OCI-LY1 (cell line): ENCODE results near the gene CDPF1.

Experiments used
- H2AFZ ChIP-seq: fragments of 200-600 bp; sonication (generic), shearing (Covaris generic); 2 replicates; pipeline ENCODE4 v1.6.0; 2014; ENCODE audit warnings: antibody characterized with exemption, mild to moderate bottlenecking, low read length
- H3F3A ChIP-seq: fragments of 200-600 bp; sonication (generic), shearing (Covaris generic); 2 replicates; pipeline ENCODE4 v1.6.0; 2014; ENCODE audit warnings: mild to moderate bottlenecking, antibody characterized with exemption, low read length, moderate library complexity; ENCODE audit not compliant: insufficient read depth
- H3K27ac ChIP-seq: fragments of 200-600 bp; sonication (generic); 2 replicates; pipeline ENCODE4 v1.5.1; 2014; ENCODE audit warnings: low read length, mixed run types, mild to moderate bottlenecking, low read depth; ENCODE audit not compliant: poor library complexity, severe bottlenecking
- H3K27me3 ChIP-seq: fragments of 200-600 bp; sonication (generic); 2 replicates; pipeline ENCODE4 v1.6.0; 2014; ENCODE audit warnings: antibody characterized with exemption, mild to moderate bottlenecking, low read length, moderate library complexity; ENCODE audit not compliant: insufficient read depth
- H3K36me3 ChIP-seq: fragments of 200-600 bp; sonication (generic); 2 replicates; pipeline ENCODE4 v1.6.1; 2014; ENCODE audit warnings: mild to moderate bottlenecking, antibody characterized with exemption, low read length, moderate library complexity, mixed read lengths; ENCODE audit not compliant: insufficient read depth
- H3K4me1 ChIP-seq: fragments of 200-600 bp; sonication (generic); 2 replicates; pipeline ENCODE4 v1.5.1; 2014; ENCODE audit warnings: mild to moderate bottlenecking, low read length, moderate library complexity; ENCODE audit not compliant: insufficient read depth, severe bottlenecking
- H3K4me2 ChIP-seq: fragments of 200-600 bp; sonication (generic), shearing (Covaris generic); 2 replicates; pipeline ENCODE4 v1.6.1; 2014; ENCODE audit warnings: low read length
- H3K4me3 ChIP-seq: fragments of 200-600 bp; sonication (generic); 2 replicates; pipeline ENCODE4 v1.5.1; 2014; ENCODE audit warnings: low read length, low read depth, mild to moderate bottlenecking, mixed read lengths; ENCODE audit not compliant: poor library complexity, severe bottlenecking
- H3K79me2 ChIP-seq: fragments of 200-600 bp; shearing (Covaris generic); 2 replicates; pipeline ENCODE4 v1.6.1; 2016; ENCODE audit warnings: mixed run types, low read length, mixed read lengths; ENCODE audit not compliant: insufficient read depth
- H3K9ac ChIP-seq: fragments of 200-600 bp; sonication (generic), shearing (Covaris generic); 2 replicates; pipeline ENCODE4 v1.6.1; 2014; ENCODE audit warnings: mild to moderate bottlenecking, low read length, mixed read lengths
- H3K9me2 ChIP-seq: fragments of 200-600 bp; sonication (generic), shearing (Covaris generic); 2 replicates; pipeline ENCODE4 v1.6.1; 2014; ENCODE audit warnings: low read depth, mild to moderate bottlenecking, low read length, mixed read lengths
- H3K9me3 ChIP-seq: fragments of 200-600 bp; shearing (Covaris generic); 2 replicates; pipeline ENCODE4 v1.6.1; 2014; ENCODE audit warnings: low read length, mixed read lengths
- H4K20me1 ChIP-seq: fragments of 200-600 bp; sonication (generic), shearing (Covaris generic); 2 replicates; pipeline ENCODE4 v1.6.0; 2016; ENCODE audit warnings: mild to moderate bottlenecking, low read length; ENCODE audit not compliant: insufficient read depth
- EZH2 ChIP-seq: fragments of 200-600 bp; sonication (generic), shearing (Covaris generic); IDR thresholded peaks from 2 replicates; pipeline ENCODE4 v1.8.0; 2017; ENCODE audit warnings: borderline replicate concordance, mixed run types, mild to moderate bottlenecking, antibody characterized with exemption, low read length, moderate library complexity, mixed read lengths
- TF ChIP-seq, protein P1 (sequence below): fragments of 200-600 bp; sonication (generic), shearing (Covaris generic); IDR thresholded peaks from 2 replicates; pipeline ENCODE4 v1.5.1; 2017; ENCODE audit warnings: mild to moderate bottlenecking, antibody characterized with exemption, low read length, moderate library complexity, mixed read lengths

Gene CDPF1

GRCh38 chr22:46250783-46251125 lies 661 bp upstream of the CDPF1 start:
- Histone ChIP-seq H3K9ac (peak overlapping the region; percentile 94), H3K36me3 (peaks cover under 1% of the 10 kb centered on the region), H3F3A (no peaks in the 10 kb centered on the region), H4K20me1 (no peaks in the 10 kb centered on the region), H3K9me2 (no peaks in the 10 kb centered on the region), H3K27ac (no peak overlapping the region), H3K4me3 (peak overlapping the region; percentile 84), H3K4me1 (peaks cover 21% of the 10 kb centered on the region), H3K79me2 (no peaks in the 10 kb centered on the region), H3K27me3 (0 out of 2 replicates have a peak, but pooled peaks cover 4% of the 10 kb centered on the region), H2AFZ (no peak overlapping the region), H3K4me2 (peak overlapping the region; percentile 76), H3K9me3 (peaks cover 6% of the 10 kb centered on the region; the same call in 1 of the 2 replicates)
- no peak for TF ChIP-seq EZH2
- TF ChIP-seq, protein P1, sequence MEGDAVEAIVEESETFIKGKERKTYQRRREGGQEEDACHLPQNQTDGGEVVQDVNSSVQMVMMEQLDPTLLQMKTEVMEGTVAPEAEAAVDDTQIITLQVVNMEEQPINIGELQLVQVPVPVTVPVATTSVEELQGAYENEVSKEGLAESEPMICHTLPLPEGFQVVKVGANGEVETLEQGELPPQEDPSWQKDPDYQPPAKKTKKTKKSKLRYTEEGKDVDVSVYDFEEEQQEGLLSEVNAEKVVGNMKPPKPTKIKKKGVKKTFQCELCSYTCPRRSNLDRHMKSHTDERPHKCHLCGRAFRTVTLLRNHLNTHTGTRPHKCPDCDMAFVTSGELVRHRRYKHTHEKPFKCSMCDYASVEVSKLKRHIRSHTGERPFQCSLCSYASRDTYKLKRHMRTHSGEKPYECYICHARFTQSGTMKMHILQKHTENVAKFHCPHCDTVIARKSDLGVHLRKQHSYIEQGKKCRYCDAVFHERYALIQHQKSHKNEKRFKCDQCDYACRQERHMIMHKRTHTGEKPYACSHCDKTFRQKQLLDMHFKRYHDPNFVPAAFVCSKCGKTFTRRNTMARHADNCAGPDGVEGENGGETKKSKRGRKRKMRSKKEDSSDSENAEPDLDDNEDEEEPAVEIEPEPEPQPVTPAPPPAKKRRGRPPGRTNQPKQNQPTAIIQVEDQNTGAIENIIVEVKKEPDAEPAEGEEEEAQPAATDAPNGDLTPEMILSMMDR = no peak

GRCh38 chr22:46247443-46247975 lies 2.6 kb downstream of the CDPF1 start:
- Histone ChIP-seq H4K20me1 (no peaks in the 10 kb centered on the region), H3K9ac (no peak overlapping the region), H3K79me2 (no peaks in the 10 kb centered on the region), H3F3A (no peaks in the 10 kb centered on the region), H3K4me1 (peaks cover 21% of the 10 kb centered on the region), H3K9me3 (peaks cover 6% of the 10 kb centered on the region; the same call in 1 of the 2 replicates), H3K27me3 (no peaks in the 10 kb centered on the region), H3K4me2 (no peak overlapping the region), H2AFZ (no peak overlapping the region), H3K4me3 (no peak overlapping the region), H3K9me2 (no peaks in the 10 kb centered on the region), H3K27ac (no peak overlapping the region), H3K36me3 (peaks cover 11% of the 10 kb centered on the region)
- TF ChIP-seq, protein P1 = no peak
- TF ChIP-seq EZH2 = no peak

GRCh38 chr22:46246178-46246577 lies 3.9 kb downstream of the CDPF1 start:
- Histone ChIP-seq H3K79me2 (no peaks in the 10 kb centered on the region), H3K4me3 (no peak overlapping the region), H4K20me1 (no peaks in the 10 kb centered on the region), H3K9me2 (no peaks in the 10 kb centered on the region), H2AFZ (no peak overlapping the region), H3K4me2 (no peak overlapping the region), H3K9ac (no peak overlapping the region), H3K36me3 (peaks cover 11% of the 10 kb centered on the region), H3K27me3 (no peaks in the 10 kb centered on the region), H3K9me3 (no peaks in the 10 kb centered on the region), H3F3A (no peaks in the 10 kb centered on the region), H3K4me1 (peaks cover 18% of the 10 kb centered on the region), H3K27ac (no peak overlapping the region)
- no peak for TF ChIP-seq EZH2
- TF ChIP-seq, protein P1 = no peak
